Heart left ventricle (tissue), 13 donors: ENCODE results near the gene MYOCD.

Experiments
- CTCF ChIP-seq, 12 donors: fragments of 200-600 bp; sonication (generic) in 4 of 12; IDR thresholded peaks; one replicate each; pipeline versions ENCODE4 v1.5.0 to v1.8.0; 2018 to 2022; ENCODE audit warnings: antibody characterized with exemption in 12 of 12, mild to moderate bottlenecking in 5 of 12
- POLR2A ChIP-seq, 2 donors: fragments of 450-650 bp; IDR thresholded peaks; one replicate each; pipeline ENCODE4 v1.6.1; 2017; ENCODE audit warnings: antibody characterized with exemption in 2 of 2, mild to moderate bottlenecking in 2 of 2, moderate library complexity in 2 of 2
- donor health status: ischemic (EF 13 %, LVEDD 7.1; RV severe dilation, severe dysfunction).
- donor health status: DM: no; HTN: yes; CAD: no.
- donor health status: DM: no; HTN: no; CAD: no.
- donor health status: ischemic (EF 25% LVEDD 6.9; RV normal size, moderate dysfunction).
- donor health status: ischemic (EF 25% LVEDD 5.7; RV mildly dilated, moderate dysfunction).
- donor health status: ischemic (EF 35%, LVEDD 5.7; RV mildly dilated, moderate dysfunction).
- donor health status: nonischemic (EF 11% LVEDD 7.7; RV severe dilation, severe dysfunction).
- donor health status: DM: yes; HTN: yes; CAD: no.
- donor health status: PGD.
- donor health status: ischemic (EF 29% LVEDD 5.4; RV normal size, mild dysfunction).
- donor health status: nonischemic (EF 23%, LVEDD 6.1; RV moderate dilation, normal function).

- peak in 1 of 2 donors; percentile 5 for TF ChIP-seq POLR2A (IDR thresholded peaks at IDR 0.05)
- no peak for TF ChIP-seq CTCF (IDR thresholded peaks at IDR 0.05)
Observed at GRCh38 chr17:12735517-12735916, 69.8 kb downstream of the MYOCD start.
